IMR-90 (cell line): ENCODE measurements around the gene ALAS2. TPM values are rescaled to one million over a fixed set of nuclear protein-coding genes. Genes with fewer than 3 reads are reported as not detected.

Experiments used
- ATAC-seq: fragments of 200-7000 bp; cut with Tn5 transposase; 2 replicates; pipeline ENCODE4 v1.9.1; 2020; ENCODE audit warnings: low read depth, mild to moderate bottlenecking, moderate library complexity
- BruUV-seq: library from RNA; stranded (reverse); fragments of 400-500 nt; replicated peaks from 2 replicates; lab custom pipeline; 2021; lab: Mats Ljungman, UMichigan
- CTCF ChIA-PET: fragments of 300-600 bp; formaldehyde crosslinking; extraction: SDS; loops from one replicate; lab custom pipeline; 2021; ENCODE audit warnings: antibody characterized with exemption; lab: Yijun Ruan, JAX
- POLR2A ChIA-PET: fragments of 300-600 bp; sonication (Branson Sonifier 250); formaldehyde crosslinking; loops from one replicate; lab custom pipeline; 2022; ENCODE audit warnings: antibody characterized with exemption; ENCODE audit not compliant: unreplicated experiment; lab: Charles Lee
- DNase-seq: peaks from one replicate; pipeline ENCODE4 v3.0.0; 2013
- H2AFZ ChIP-seq: replicated peaks from 2 replicates; pipeline ENCODE3; 2013; ENCODE audit warnings: low read length, mild to moderate bottlenecking; ENCODE audit not compliant: poor library complexity
- H2AK5ac ChIP-seq: 2 replicates; pipeline ENCODE4 v1.6.1; 2013; ENCODE audit warnings: low read depth, low read length, inconsistent platforms
- H2AK9ac ChIP-seq: replicated peaks from 2 replicates; pipeline ENCODE3; 2013; ENCODE audit warnings: mild to moderate bottlenecking, low read depth, low read length, moderate library complexity; ENCODE audit not compliant: poor library complexity
- H2BK120ac ChIP-seq: 2 replicates; pipeline ENCODE4 v1.6.1; 2013; ENCODE audit warnings: low read depth, low read length, inconsistent platforms
- H2BK15ac ChIP-seq: 3 replicates; pipeline ENCODE4 v1.6.1; 2013; ENCODE audit warnings: low read depth, low read length, inconsistent platforms
- H2BK20ac ChIP-seq: 2 replicates; pipeline ENCODE4 v1.6.1; 2013; ENCODE audit warnings: low read depth, mild to moderate bottlenecking, inconsistent platforms, low read length, moderate library complexity
- H2BK5ac ChIP-seq: 2 replicates; pipeline ENCODE4 v1.6.1; 2013; ENCODE audit warnings: mild to moderate bottlenecking, low read depth, low read length, inconsistent platforms; ENCODE audit not compliant: poor library complexity, severe bottlenecking
- H3K14ac ChIP-seq: replicated peaks from 2 replicates; pipeline ENCODE4 v1.6.1; 2013; ENCODE audit warnings: low read depth, low read length, inconsistent platforms
- H3K18ac ChIP-seq: 2 replicates; pipeline ENCODE4 v1.6.1; 2013; ENCODE audit warnings: low read depth, low read length, control low read depth
- H3K23ac ChIP-seq: 2 replicates; pipeline ENCODE4 v1.6.1; 2013; ENCODE audit warnings: low read depth, low read length, inconsistent platforms
- H3K27ac ChIP-seq: 2 replicates; pipeline ENCODE4 v1.5.1; 2013; ENCODE audit warnings: mild to moderate bottlenecking, control low read depth, low read length; ENCODE audit not compliant: insufficient read depth
- H3K27me3 ChIP-seq: 2 replicates; pipeline ENCODE4 v1.6.1; 2013; ENCODE audit warnings: low read length; ENCODE audit not compliant: control insufficient read depth, insufficient read depth
- H3K36me3 ChIP-seq: 2 replicates; pipeline ENCODE4 v1.6.1; 2013; ENCODE audit warnings: low read length, mixed read lengths; ENCODE audit not compliant: control insufficient read depth, insufficient read depth
- H3K4ac ChIP-seq: 2 replicates; pipeline ENCODE4 v1.6.1; 2013; ENCODE audit warnings: low read depth, low read length, inconsistent platforms
- H3K4me1 ChIP-seq: 2 replicates; pipeline ENCODE4 v1.6.1; 2013; ENCODE audit warnings: low read length, mixed read lengths; ENCODE audit not compliant: control insufficient read depth, insufficient read depth
- H3K4me2 ChIP-seq: 2 replicates; pipeline ENCODE4 v1.6.1; 2013; ENCODE audit warnings: low read depth, mild to moderate bottlenecking, control low read depth, low read length, moderate library complexity
- H3K4me3 ChIP-seq: 2 replicates; pipeline ENCODE4 v1.5.1; 2013; ENCODE audit warnings: low read depth, mild to moderate bottlenecking, control low read depth, low read length, moderate library complexity; ENCODE audit not compliant: insufficient read depth
- H3K56ac ChIP-seq: 2 replicates; pipeline ENCODE4 v1.6.1; 2013; ENCODE audit warnings: low read length, inconsistent platforms; ENCODE audit not compliant: insufficient read depth; ENCODE audit errors: extremely low read depth
- H3K79me1 ChIP-seq, 2 experiments: 2 replicates each; pipeline ENCODE4 v1.6.1; 2013; ENCODE audit warnings: low read length in 2 of 2, inconsistent platforms in 1 of 2, low read depth in 1 of 2
- H3K9ac ChIP-seq: 2 replicates; pipeline ENCODE4 v1.6.1; 2013; ENCODE audit warnings: low read depth, low read length, control low read depth
- H3K9me1 ChIP-seq: 2 replicates; pipeline ENCODE4 v1.6.1; 2013; ENCODE audit warnings: low read length, inconsistent platforms; ENCODE audit not compliant: insufficient read depth
- H3K9me3 ChIP-seq: 2 replicates; pipeline ENCODE4 v1.6.1; 2013; ENCODE audit warnings: low read length; ENCODE audit not compliant: control insufficient read depth, insufficient read depth
- H4K20me1 ChIP-seq: 2 replicates; pipeline ENCODE4 v1.6.1; 2013; ENCODE audit warnings: low read length, inconsistent platforms; ENCODE audit not compliant: insufficient read depth
- H4K5ac ChIP-seq: 2 replicates; pipeline ENCODE4 v1.6.1; 2013; ENCODE audit warnings: mild to moderate bottlenecking, low read depth, low read length, control low read depth
- H4K8ac ChIP-seq, 2 experiments: 2 replicates each; pipeline ENCODE4 v1.6.1; 2013; ENCODE audit warnings: low read depth in 2 of 2, low read length in 2 of 2, control low read depth in 1 of 2, inconsistent platforms in 1 of 2
- H4K91ac ChIP-seq: 2 replicates; pipeline ENCODE4 v1.6.1; 2013; ENCODE audit warnings: low read depth, low read length, inconsistent platforms; ENCODE audit not compliant: insufficient read depth
- CHD1 ChIP-seq: IDR thresholded peaks from 2 replicates; pipeline ENCODE4 v1.6.1; 2012; ENCODE audit warnings: low read depth, low read length, improper control_type of control experiment
- FOS ChIP-seq: fragments of 150-350 bp; IDR thresholded peaks from 2 replicates; pipeline ENCODE4 v1.6.1; 2016; ENCODE audit warnings: low read depth, low read length
- RFX5 ChIP-seq: IDR thresholded peaks from 2 replicates; pipeline ENCODE4 v1.8.0; 2012; ENCODE audit warnings: low read depth, mild to moderate bottlenecking, low read length, moderate library complexity
- SMC3 ChIP-seq: fragments of 150-350 bp; IDR thresholded peaks from 2 replicates; pipeline ENCODE4 v1.6.1; 2016; ENCODE audit warnings: low read depth, mild to moderate bottlenecking, antibody characterized with exemption, low read length, moderate library complexity
- WGBS, 2 experiments: methylation state at CpG; one replicate each; pipeline versions ENCODE4 v1.1.5 to v1.1.7; 2013; ENCODE audit warnings: missing lambda C conversion rate in 2 of 2; ENCODE audit not compliant: insufficient read length in 1 of 2; ENCODE audit errors: extremely low coverage in 2 of 2; 5-methylcytosine and 5-hydroxymethylcytosine counted together
- dilution Hi-C: fragments of 300-500 bp; cut with HindIII; formaldehyde crosslinking; loops from one replicate; pipeline ENCODE4 v1.14.3; 2018; ENCODE audit warnings: low sequenced_read_pairs; ENCODE audit not compliant: unreplicated experiment
- in situ Hi-C: fragments of 300-500 bp; cut with MboI; formaldehyde crosslinking; loops from 3 replicates; pipeline ENCODE4 v1.14.3; 2019; ENCODE audit warnings: low sequenced_read_pairs, inconsistent platforms, mixed read lengths
- intact Hi-C: fragments of 100-400 bp; cut with micrococcal nuclease; formaldehyde crosslinking; loops from 2 replicates; pipeline ENCODE4 v1.10.0; 2022
- polyA plus RNA-seq, 3 experiments: library from polyadenylated mRNA; depleted of rRNA; stranded (reverse); fragments of >200 nt; gene quantifications; 2 replicates each; pipeline ENCODE4 v1.2.3, GENCODE V29; 2012; ENCODE audit warnings: low replicate concordance in 1 of 3
- total RNA-seq: library from RNA; depleted of rRNA; stranded (reverse); fragments of >200 nt; gene quantifications from 2 replicates; pipeline ENCODE4 v1.2.3, GENCODE V29; 2012
- TF ChIP-seq, protein P1 (sequence below): fragments of 150-350 bp; IDR thresholded peaks from 2 replicates; pipeline ENCODE4 v1.6.1; 2017; ENCODE audit warnings: mild to moderate bottlenecking, antibody characterized with exemption, low read length, low read depth

Gene ALAS2
- total and polyA plus RNA-seq, 2 of the 4 experiments (the other 2 are of a cell fraction), result not detected

DNA sequence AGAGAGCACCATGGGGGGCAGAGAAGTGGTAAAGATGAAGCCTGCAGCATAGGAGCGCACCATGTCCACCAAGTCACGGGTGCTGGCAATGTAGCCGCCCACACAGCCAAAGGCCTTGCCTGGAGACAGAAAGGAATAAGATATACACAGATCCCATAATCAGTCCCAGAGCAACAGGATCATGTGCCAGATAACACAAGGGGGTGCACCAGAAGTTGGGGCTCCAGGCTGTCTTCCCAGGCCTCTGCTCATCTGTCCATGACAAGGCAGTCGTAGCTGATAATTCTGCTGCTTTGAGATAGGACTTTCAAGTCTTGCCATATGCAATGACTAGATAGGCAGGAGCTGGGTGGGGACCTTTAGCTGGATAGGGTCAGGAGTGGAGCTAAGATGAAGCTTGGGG lies 15.9 kb downstream of the ALAS2 start:
- H3K4me3 ChIP-seq, result no peak overlapping the region
- H3K9me3 ChIP-seq, result no peaks in the 10 kb centered on the region
- BruUV-seq, result no TSS peak
- H4K5ac ChIP-seq, result no peak overlapping the region
- dilution Hi-C loops (no loop called here), in situ Hi-C loops (loop anchor here (10.0 kb wide), 1 partner anchor 60 kb away; no protein-coding TSS in a partner anchor), intact Hi-C loops (no loop called here)
- POLR2A ChIA-PET, result no interaction called here
- no peak overlapping the region for H2BK5ac ChIP-seq
- no peaks in the 10 kb centered on the region for H4K20me1 ChIP-seq
- no peak overlapping the region for H3K56ac ChIP-seq
- no peaks in the 10 kb centered on the region for H3K9me1 ChIP-seq
- H2AFZ ChIP-seq, result no peak overlapping the region
- no peak overlapping the region for H2BK15ac ChIP-seq
- no peak overlapping the region for H3K9ac ChIP-seq
- no peak overlapping the region for H3K18ac ChIP-seq
- H3K36me3 ChIP-seq, result no peaks in the 10 kb centered on the region
- no peak overlapping the region for H4K91ac ChIP-seq
- no peak overlapping the region for H3K27ac ChIP-seq
- H3K4me1 ChIP-seq, result no peaks in the 10 kb centered on the region
- WGBS, 2 experiments, result no CpG with 5 or more reads among the region's 4 CpGs
- H3K79me1 ChIP-seq, result no peaks in the 10 kb centered on the region
- DNase-seq (no peak), ATAC-seq (no peak)
- H2BK20ac ChIP-seq, result no peak overlapping the region
- H3K4ac ChIP-seq, result no peak overlapping the region
- CTCF ChIA-PET, result no interaction called here
- peaks cover 6% of the 10 kb centered on the region; the same call in 1 of the 2 replicates for H3K27me3 ChIP-seq
- no peak overlapping the region for H3K14ac ChIP-seq
- no peak overlapping the region for H3K23ac ChIP-seq
- no peak overlapping the region for H2AK9ac ChIP-seq
- TF ChIP-seq SMC3, result no peak
- TF ChIP-seq, protein P1, sequence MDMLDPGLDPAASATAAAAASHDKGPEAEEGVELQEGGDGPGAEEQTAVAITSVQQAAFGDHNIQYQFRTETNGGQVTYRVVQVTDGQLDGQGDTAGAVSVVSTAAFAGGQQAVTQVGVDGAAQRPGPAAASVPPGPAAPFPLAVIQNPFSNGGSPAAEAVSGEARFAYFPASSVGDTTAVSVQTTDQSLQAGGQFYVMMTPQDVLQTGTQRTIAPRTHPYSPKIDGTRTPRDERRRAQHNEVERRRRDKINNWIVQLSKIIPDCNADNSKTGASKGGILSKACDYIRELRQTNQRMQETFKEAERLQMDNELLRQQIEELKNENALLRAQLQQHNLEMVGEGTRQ, result no peak
- no peak for TF ChIP-seq FOS
- no peak for TF ChIP-seq CHD1
- no peak for TF ChIP-seq RFX5
- no peak overlapping the region for H2BK120ac ChIP-seq
- no peak overlapping the region for H3K4me2 ChIP-seq
- no peak overlapping the region for H2AK5ac ChIP-seq
- no peak overlapping the region for H4K8ac ChIP-seq
